ENCODE data around the gene IRX2. TPM values are rescaled to one million over a fixed set of nuclear protein-coding genes. Genes with fewer than 3 reads are reported as not detected.
A peak's percentile ranks its signal among the peaks of the same experiment; 100 is the strongest.

IRX2 gene
- total and polyA plus RNA-seq, 2 of the 8 experiments (the other 6 are each of a cell fraction or from before 2014, with no cell fraction given): 23.4 to 40.4 TPM

DNA sequence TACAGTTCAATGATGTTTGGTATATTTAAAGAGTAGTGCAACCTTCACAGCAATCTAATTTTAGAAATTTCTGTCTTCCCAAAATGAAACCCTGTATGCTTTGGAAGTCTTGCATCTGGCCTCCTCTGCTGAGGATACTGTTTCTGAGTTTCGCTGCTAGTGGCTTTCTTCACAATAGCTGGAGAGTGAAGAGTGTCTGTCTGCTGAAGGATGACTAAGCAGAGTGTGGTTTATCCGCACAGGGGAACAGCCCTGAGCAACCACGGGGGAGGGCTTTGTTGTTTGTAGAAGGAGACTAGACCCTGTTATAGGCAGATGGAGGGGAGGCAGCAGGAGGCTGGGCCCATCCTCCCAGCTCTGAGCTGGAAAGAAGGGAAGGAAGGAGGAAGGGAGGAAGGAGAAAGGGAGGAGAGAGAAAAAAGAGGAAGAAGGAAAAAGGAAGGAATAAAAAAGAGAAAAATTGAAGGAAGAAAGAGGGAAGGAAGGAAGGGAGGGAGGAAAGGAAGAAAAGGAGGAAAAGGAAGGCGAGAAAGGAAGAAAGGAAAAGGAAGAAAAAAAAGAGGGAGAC, 10.5 kb upstream of the IRX2 start:
- Histone ChIP-seq H3K4me3 (ENCODE audit: extremely low read depth in 1 of 4, insufficient read depth in 2 of 4, low read depth in 3 of 4, low read length in 4 of 4) (no peak overlapping the region), H3K9me3 (ENCODE audit: insufficient read depth in 2 of 2, low read depth in 1 of 2, low read length in 1 of 2) (peaks cover 5 to 10% of the 10 kb centered on the region in 2 experiments; a peak in 2 of 4 replicates), H3K79me2 (ENCODE audit: control insufficient read depth in 1 of 2, insufficient read depth in 2 of 2, low read length in 2 of 2) (no peaks in the 10 kb centered on the region), H3K4ac (replicated peaks; ENCODE audit: insufficient read length, low read depth, low read length) (no peak overlapping the region), H2BK120ac (replicated peaks; ENCODE audit: low read depth, low read length) (no peak overlapping the region), H2AK5ac (ENCODE audit: low read depth, low read length) (no peak overlapping the region), H2BK12ac (ENCODE audit: low read depth, low read length) (0 out of 2 replicates have a peak overlapping the region, but pooled peaks have one; percentile 71), H3K36me3 (ENCODE audit: control insufficient read depth in 2 of 4, insufficient read depth in 4 of 4, low read length in 3 of 4) (no peaks in the 10 kb centered on the region), H3K23me2 (ENCODE audit: low read depth, low read length) (peaks cover 3% of the 10 kb centered on the region; the same call in 1 of the 2 replicates), H3K27me3 (replicated peaks in 1 of 4; ENCODE audit: control insufficient read depth in 3 of 4, extremely low read depth in 1 of 4, insufficient read depth in 3 of 4, low read length in 3 of 4) (peaks cover 8 to 27% (median 21%) of the 10 kb centered on the region in 4 experiments), H3K23ac (ENCODE audit: insufficient read length) (no peak overlapping the region), H3K27ac (ENCODE audit: low read depth, low read length) (no peak overlapping the region), H3K4me2 (ENCODE audit: insufficient read depth in 1 of 2, low read depth in 2 of 2, low read length in 2 of 2) (peak overlapping the region in 1 of 2 experiments; percentile 25; a peak in 1 of 4 replicates), H3K4me1 (replicated peaks in 1 of 4; ENCODE audit: control insufficient read depth in 3 of 4, insufficient read depth in 4 of 4, low read length in 3 of 4) (peaks cover under 1 to 23% (median 11%) of the 10 kb centered on the region in 4 experiments), H4K5ac (ENCODE audit: insufficient read length, low read depth, low read length) (no peak overlapping the region), H2BK20ac (ENCODE audit: low read length) (peak overlapping the region; percentile 72; the same call in 1 of the 2 replicates), H2BK15ac (ENCODE audit: low read length) (no peak overlapping the region), H4K20me1 (replicated peaks in 1 of 2; ENCODE audit: control insufficient read depth in 1 of 2, insufficient read depth in 2 of 2, low read length in 2 of 2) (peaks cover 0 to 7% of the 10 kb centered on the region in 2 experiments), H3K56ac (replicated peaks; ENCODE audit: insufficient read length, low read depth, low read length) (no peak overlapping the region), H3K79me1 (ENCODE audit: low read depth, low read length) (no peaks in the 10 kb centered on the region), H3K18ac (ENCODE audit: extremely low read depth, low read length) (peak overlapping the region; percentile 32; the same call in 1 of the 2 replicates), H3K14ac (ENCODE audit: insufficient read length) (no peak overlapping the region), H4K91ac (replicated peaks; ENCODE audit: insufficient read length, low read length) (no peak overlapping the region), H2BK5ac (ENCODE audit: low read depth, low read length) (no peak overlapping the region), H3K9ac (replicated peaks in 1 of 4; ENCODE audit: extremely low read depth in 1 of 4, low read depth in 3 of 4, low read length in 3 of 4) (no peak overlapping the region; a peak in 1 of 7 replicates), H2AFZ (ENCODE audit: low read length) (no peak overlapping the region), H4K8ac (ENCODE audit: extremely low read depth, insufficient read depth, low read length) (no peak overlapping the region)
- CTCF ChIA-PET (ENCODE audit: partially characterized antibody): interaction anchor here (1.2 kb wide), 1 partner anchor 10 kb away, joined by 3 read pairs; no protein-coding TSS in a partner anchor
- FAIRE-seq (no peak), DNase-seq (ENCODE audit: low read depth in 1 of 2, low spot score in 2 of 2) (no peak)
- POLR2A ChIA-PET (ENCODE audit: partially characterized antibody): interaction anchor here (2.3 kb wide), 1 partner anchor 12 kb away, joined by 7 read pairs; no protein-coding TSS in a partner anchor
- 32 to 100% methylated on average over 1 to 4 of the region's 4 CpGs for WGBS, 2 experiments (ENCODE audit: extremely low coverage in 1 of 2, insufficient coverage in 1 of 2, insufficient read length in 1 of 2, insufficient replicate concordance in 2 of 2, low coverage in 1 of 2, low lambda C conversion rate in 2 of 2, missing lambda C conversion rate in 1 of 2)
- TF ChIP-seq SP1 (IDR thresholded peaks at IDR 0.05; ENCODE audit: low read depth, low read length) (no peak), SAP30 (IDR thresholded peaks at IDR 0.05; ENCODE audit: insufficient read depth, insufficient replicate concordance, low read length) (no peak)
